GM23338 (cell line): ENCODE results near the gene GBE1. TPM values are rescaled to one million over a fixed set of nuclear protein-coding genes. Genes with fewer than 3 reads are reported as not detected.
"Not testable (repeated sequence)": the region's sequence is repeated elsewhere in the genome, so short reads cannot be mapped to it uniquely, and the experiment has no call there.

ENCODE experiments used
- ATAC-seq: fragments of 200-7000 bp; cut with Tn5 transposase; 3 replicates; pipeline ENCODE4 v1.9.1; 2020
- DNase-seq: peaks from one replicate; pipeline ENCODE4 v3.0.0-alpha.2; 2015; ENCODE audit warnings: low spot score
- H2AFZ ChIP-seq: fragments of 200-600 bp; sonication (generic); 2 replicates; pipeline ENCODE4 v1.8.0; 2016; ENCODE audit warnings: antibody characterized with exemption, mild to moderate bottlenecking, moderate library complexity
- H3F3A ChIP-seq: fragments of 200-600 bp; sonication (generic); replicated peaks from 2 replicates; pipeline ENCODE4 v1.8.0; 2017; ENCODE audit warnings: antibody characterized with exemption, mixed run types, low read depth
- H3K27ac ChIP-seq: fragments of 200-600 bp; sonication (generic); 2 replicates; pipeline ENCODE4 v1.6.1; 2016; ENCODE audit warnings: low read depth
- H3K27me3 ChIP-seq: fragments of 200-600 bp; sonication (generic); 2 replicates; pipeline ENCODE4 v1.8.0; 2016; ENCODE audit warnings: mild to moderate bottlenecking, mixed run types, moderate library complexity; ENCODE audit not compliant: insufficient read depth
- H3K36me3 ChIP-seq: fragments of 200-600 bp; sonication (generic); 2 replicates; pipeline ENCODE4 v1.8.0; 2016; ENCODE audit warnings: mild to moderate bottlenecking; ENCODE audit not compliant: insufficient read depth
- H3K4me1 ChIP-seq: fragments of 200-600 bp; sonication (generic); 2 replicates; pipeline ENCODE4 v1.8.0; 2016; ENCODE audit warnings: mild to moderate bottlenecking, moderate library complexity; ENCODE audit not compliant: insufficient read depth
- H3K4me2 ChIP-seq: fragments of 200-600 bp; sonication (generic); 2 replicates; pipeline ENCODE4 v1.7.1; 2017; ENCODE audit warnings: mixed run types
- H3K4me3 ChIP-seq: fragments of 200-600 bp; sonication (generic); 2 replicates; pipeline ENCODE4 v1.6.1; 2016; ENCODE audit warnings: mixed run types
- H3K79me2 ChIP-seq: fragments of 200-600 bp; sonication (generic); replicated peaks from 2 replicates; pipeline ENCODE4 v1.8.0; 2017; ENCODE audit warnings: mild to moderate bottlenecking; ENCODE audit not compliant: insufficient read depth
- H3K9me2 ChIP-seq: fragments of 200-600 bp; sonication (generic); 2 replicates; pipeline ENCODE4 v1.8.0; 2017; ENCODE audit not compliant: insufficient read depth
- H4K20me1 ChIP-seq: fragments of 200-600 bp; sonication (generic); replicated peaks from 2 replicates; pipeline ENCODE4 v1.8.0; 2017; ENCODE audit warnings: mild to moderate bottlenecking; ENCODE audit not compliant: insufficient read depth
- H3K27ac Mint-ChIP-seq: 2 replicates; pipeline ENCODE4 v1.8.0; 2020; ENCODE audit warnings: inconsistent platforms, mild to moderate bottlenecking, moderate library complexity, mixed read lengths
- H3K27me3 Mint-ChIP-seq: 3 replicates; pipeline ENCODE4 v1.8.0; 2022; ENCODE audit warnings: low read depth, mild to moderate bottlenecking, moderate library complexity, mixed read lengths, inconsistent platforms; ENCODE audit not compliant: insufficient read depth, poor library complexity
- H3K36me3 Mint-ChIP-seq: 3 replicates; pipeline ENCODE4 v1.8.0; 2021; ENCODE audit warnings: low read depth, mild to moderate bottlenecking, inconsistent platforms, moderate library complexity, mixed read lengths
- H3K4me1 Mint-ChIP-seq: 3 replicates; pipeline ENCODE4 v1.8.0; 2020; ENCODE audit warnings: mild to moderate bottlenecking, inconsistent platforms, mixed read lengths
- H3K4me3 Mint-ChIP-seq: 3 replicates; pipeline ENCODE4 v1.8.0; 2021; ENCODE audit warnings: moderate library complexity, mild to moderate bottlenecking, inconsistent platforms, mixed read lengths
- H3K9me3 Mint-ChIP-seq: 3 replicates; pipeline ENCODE4 v1.8.0; 2020; ENCODE audit warnings: moderate library complexity, mild to moderate bottlenecking, inconsistent platforms, mixed read lengths
- CREB1 ChIP-seq: fragments of 250-450 bp; sonication (Bioruptor Pico); IDR thresholded peaks from 2 replicates; pipeline ENCODE4 v1.5.0; 2020; ENCODE audit warnings: low read depth, mild to moderate bottlenecking, moderate library complexity
- EZH2 ChIP-seq: fragments of 200-600 bp; sonication (generic); IDR thresholded peaks from one replicate; pipeline ENCODE4 v1.8.0; 2017; ENCODE audit warnings: antibody characterized with exemption, mild to moderate bottlenecking, low read depth; ENCODE audit not compliant: unreplicated experiment
- EZH2phosphoT487 ChIP-seq: fragments of 200-600 bp; sonication (generic); IDR thresholded peaks from one replicate; pipeline ENCODE4 v1.8.1; 2018; ENCODE audit warnings: antibody characterized with exemption; ENCODE audit not compliant: unreplicated experiment
- JUNB ChIP-seq: IDR thresholded peaks from one replicate; pipeline ENCODE4 v1.6.1; 2016; ENCODE audit warnings: antibody characterized with exemption; ENCODE audit not compliant: unreplicated experiment
- NANOG ChIP-seq: IDR thresholded peaks from 2 replicates; pipeline ENCODE4 v1.6.1; 2016; ENCODE audit warnings: antibody characterized with exemption, borderline replicate concordance
- POLR2AphosphoS5 ChIP-seq: IDR thresholded peaks from 2 replicates; pipeline ENCODE4 v1.6.1; 2016; ENCODE audit warnings: antibody characterized with exemption, low read depth
- STAT1 ChIP-seq: IDR thresholded peaks from one replicate; pipeline ENCODE4 v1.6.1; 2016; ENCODE audit warnings: antibody characterized with exemption; ENCODE audit not compliant: unreplicated experiment
- ZNF114 ChIP-seq: fragments of 250-450 bp; sonication (Bioruptor Pico); IDR thresholded peaks from 2 replicates; pipeline ENCODE4 v1.5.0; 2020; ENCODE audit warnings: mild to moderate bottlenecking, moderate library complexity
- ZNF331 ChIP-seq: fragments of 250-450 bp; sonication (Bioruptor Pico); IDR thresholded peaks from 2 replicates; pipeline ENCODE4 v1.5.0; 2020; ENCODE audit warnings: low read depth, mild to moderate bottlenecking, moderate library complexity
- polyA plus RNA-seq: library from polyadenylated mRNA; unstranded; fragments of >200 nt; fragmentation: Nextera tagmentation; extraction: Ambion mirVana; gene quantifications from 2 replicates; pipeline ENCODE4 v1.2.1, GENCODE V29; 2016
- total RNA-seq: library from RNA; depleted of rRNA; stranded (reverse); fragments of >200 nt; shearing (Covaris generic); gene quantifications from 2 replicates; pipeline ENCODE4 v1.2.3, GENCODE V29; 2014
- TF ChIP-seq, protein P1 (sequence below): IDR thresholded peaks from 2 replicates; pipeline ENCODE4 v1.6.1; 2016; ENCODE audit warnings: antibody characterized with exemption
- TF ChIP-seq, protein P2 (sequence below): fragments of 250-450 bp; sonication (Bioruptor Pico); IDR thresholded peaks from 2 replicates; pipeline ENCODE4 v1.5.0; 2020; ENCODE audit warnings: mild to moderate bottlenecking, moderate library complexity
- TF ChIP-seq, protein P3 (sequence below): IDR thresholded peaks from one replicate; pipeline ENCODE4 v1.6.1; 2018; ENCODE audit warnings: antibody characterized with exemption; ENCODE audit not compliant: unreplicated experiment

GBE1 gene
- total and polyA plus RNA-seq, 2 experiments from 2014 or later, result 6.4 to 12.2 TPM

DNA sequence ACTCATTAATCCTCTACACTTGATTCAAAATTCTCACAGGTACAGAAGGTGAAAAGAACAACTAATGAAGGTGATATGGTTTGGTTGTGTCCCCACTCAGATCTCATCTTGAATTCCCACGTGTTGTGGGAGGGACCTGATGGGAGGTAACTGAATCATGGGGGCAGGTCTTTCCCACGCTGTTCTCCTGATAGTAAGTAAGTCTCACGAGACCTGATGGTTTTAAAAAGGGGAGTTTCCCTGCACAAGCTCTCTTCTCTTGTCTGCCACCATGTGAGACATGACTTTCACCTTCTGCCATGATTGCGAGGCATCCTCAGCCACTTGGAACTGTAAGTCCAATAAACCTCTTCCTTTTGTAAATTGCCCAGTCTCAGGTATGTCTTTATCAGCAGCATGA, 2.7 kb downstream of the GBE1 start:
- H3K9me3 Mint-ChIP-seq, H3K4me2 ChIP-seq, H4K20me1 ChIP-seq, H3K4me1 ChIP-seq, H3F3A ChIP-seq, H3K9me2 ChIP-seq, H3K27ac Mint-ChIP-seq, H3K27ac ChIP-seq, DNase-seq, H3K4me3 ChIP-seq, H3K27me3 Mint-ChIP-seq, H3K36me3 ChIP-seq, H3K4me3 Mint-ChIP-seq, H3K27me3 ChIP-seq, H2AFZ ChIP-seq, ATAC-seq: not testable (repeated sequence)
- H3K4me1 Mint-ChIP-seq, result peaks cover 19% of the 10 kb centered on the region
- peaks cover 14% of the 10 kb centered on the region; the same call in 2 of the 3 replicates for H3K36me3 Mint-ChIP-seq
- H3K79me2 ChIP-seq, result peaks cover 13% of the 10 kb centered on the region

DNA sequence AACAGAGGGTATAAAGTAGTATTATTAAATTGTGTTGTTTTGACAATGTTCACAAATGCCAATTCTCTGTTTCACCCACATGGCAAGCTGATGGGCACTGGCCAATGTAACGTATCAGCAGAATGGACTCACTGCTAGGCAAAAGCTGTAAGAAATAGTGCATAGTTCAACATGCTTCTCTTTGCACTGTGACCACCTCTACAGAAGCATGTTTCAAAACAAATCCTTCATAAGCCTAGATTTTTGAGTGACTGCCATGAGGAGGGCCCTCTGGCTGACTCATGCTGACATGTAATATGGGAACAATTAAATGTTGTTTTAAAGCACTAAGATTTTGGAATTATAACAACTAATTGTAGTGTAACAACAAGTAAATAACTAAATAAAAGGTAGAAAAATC, 3.2 kb downstream of the GBE1 start:
- Histone ChIP-seq H3K4me1 (peaks cover 7% of the 10 kb centered on the region), H3K27me3 (no peaks in the 10 kb centered on the region), H3K36me3 (no peaks in the 10 kb centered on the region), H3F3A (peaks cover 2% of the 10 kb centered on the region; the same call in 1 of the 2 replicates), H2AFZ (no peak overlapping the region), H3K79me2 (peaks cover 13% of the 10 kb centered on the region), H3K4me2 (no peak overlapping the region), H4K20me1 (no peaks in the 10 kb centered on the region), H3K4me3 (no peak overlapping the region), H3K9me2 (no peaks in the 10 kb centered on the region), H3K27ac (no peak overlapping the region)
- Mint-ChIP-seq H3K27me3 (peaks cover 5% of the 10 kb centered on the region), H3K4me1 (peaks cover 19% of the 10 kb centered on the region), H3K27ac (no peak overlapping the region), H3K4me3 (no peak overlapping the region), H3K36me3 (peaks cover 14% of the 10 kb centered on the region; the same call in 2 of the 3 replicates), H3K9me3 (peaks cover 6% of the 10 kb centered on the region; the same call in 2 of the 3 replicates)
- no peak for DNase-seq
- no peak for ATAC-seq
- TF ChIP-seq, protein P1, sequence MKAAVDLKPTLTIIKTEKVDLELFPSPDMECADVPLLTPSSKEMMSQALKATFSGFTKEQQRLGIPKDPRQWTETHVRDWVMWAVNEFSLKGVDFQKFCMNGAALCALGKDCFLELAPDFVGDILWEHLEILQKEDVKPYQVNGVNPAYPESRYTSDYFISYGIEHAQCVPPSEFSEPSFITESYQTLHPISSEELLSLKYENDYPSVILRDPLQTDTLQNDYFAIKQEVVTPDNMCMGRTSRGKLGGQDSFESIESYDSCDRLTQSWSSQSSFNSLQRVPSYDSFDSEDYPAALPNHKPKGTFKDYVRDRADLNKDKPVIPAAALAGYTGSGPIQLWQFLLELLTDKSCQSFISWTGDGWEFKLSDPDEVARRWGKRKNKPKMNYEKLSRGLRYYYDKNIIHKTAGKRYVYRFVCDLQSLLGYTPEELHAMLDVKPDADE, result no peak
- TF ChIP-seq CREB1 (CRISPR knock-in tag) (no peak), STAT1 (no peak), POLR2AphosphoS5 (no peak), EZH2phosphoT487 (no peak), ZNF114 (CRISPR knock-in tag) (no peak), ZNF331 (CRISPR knock-in tag) (no peak), JUNB (no peak), EZH2 (no peak), NANOG (no peak)
- TF ChIP-seq, protein P2, sequence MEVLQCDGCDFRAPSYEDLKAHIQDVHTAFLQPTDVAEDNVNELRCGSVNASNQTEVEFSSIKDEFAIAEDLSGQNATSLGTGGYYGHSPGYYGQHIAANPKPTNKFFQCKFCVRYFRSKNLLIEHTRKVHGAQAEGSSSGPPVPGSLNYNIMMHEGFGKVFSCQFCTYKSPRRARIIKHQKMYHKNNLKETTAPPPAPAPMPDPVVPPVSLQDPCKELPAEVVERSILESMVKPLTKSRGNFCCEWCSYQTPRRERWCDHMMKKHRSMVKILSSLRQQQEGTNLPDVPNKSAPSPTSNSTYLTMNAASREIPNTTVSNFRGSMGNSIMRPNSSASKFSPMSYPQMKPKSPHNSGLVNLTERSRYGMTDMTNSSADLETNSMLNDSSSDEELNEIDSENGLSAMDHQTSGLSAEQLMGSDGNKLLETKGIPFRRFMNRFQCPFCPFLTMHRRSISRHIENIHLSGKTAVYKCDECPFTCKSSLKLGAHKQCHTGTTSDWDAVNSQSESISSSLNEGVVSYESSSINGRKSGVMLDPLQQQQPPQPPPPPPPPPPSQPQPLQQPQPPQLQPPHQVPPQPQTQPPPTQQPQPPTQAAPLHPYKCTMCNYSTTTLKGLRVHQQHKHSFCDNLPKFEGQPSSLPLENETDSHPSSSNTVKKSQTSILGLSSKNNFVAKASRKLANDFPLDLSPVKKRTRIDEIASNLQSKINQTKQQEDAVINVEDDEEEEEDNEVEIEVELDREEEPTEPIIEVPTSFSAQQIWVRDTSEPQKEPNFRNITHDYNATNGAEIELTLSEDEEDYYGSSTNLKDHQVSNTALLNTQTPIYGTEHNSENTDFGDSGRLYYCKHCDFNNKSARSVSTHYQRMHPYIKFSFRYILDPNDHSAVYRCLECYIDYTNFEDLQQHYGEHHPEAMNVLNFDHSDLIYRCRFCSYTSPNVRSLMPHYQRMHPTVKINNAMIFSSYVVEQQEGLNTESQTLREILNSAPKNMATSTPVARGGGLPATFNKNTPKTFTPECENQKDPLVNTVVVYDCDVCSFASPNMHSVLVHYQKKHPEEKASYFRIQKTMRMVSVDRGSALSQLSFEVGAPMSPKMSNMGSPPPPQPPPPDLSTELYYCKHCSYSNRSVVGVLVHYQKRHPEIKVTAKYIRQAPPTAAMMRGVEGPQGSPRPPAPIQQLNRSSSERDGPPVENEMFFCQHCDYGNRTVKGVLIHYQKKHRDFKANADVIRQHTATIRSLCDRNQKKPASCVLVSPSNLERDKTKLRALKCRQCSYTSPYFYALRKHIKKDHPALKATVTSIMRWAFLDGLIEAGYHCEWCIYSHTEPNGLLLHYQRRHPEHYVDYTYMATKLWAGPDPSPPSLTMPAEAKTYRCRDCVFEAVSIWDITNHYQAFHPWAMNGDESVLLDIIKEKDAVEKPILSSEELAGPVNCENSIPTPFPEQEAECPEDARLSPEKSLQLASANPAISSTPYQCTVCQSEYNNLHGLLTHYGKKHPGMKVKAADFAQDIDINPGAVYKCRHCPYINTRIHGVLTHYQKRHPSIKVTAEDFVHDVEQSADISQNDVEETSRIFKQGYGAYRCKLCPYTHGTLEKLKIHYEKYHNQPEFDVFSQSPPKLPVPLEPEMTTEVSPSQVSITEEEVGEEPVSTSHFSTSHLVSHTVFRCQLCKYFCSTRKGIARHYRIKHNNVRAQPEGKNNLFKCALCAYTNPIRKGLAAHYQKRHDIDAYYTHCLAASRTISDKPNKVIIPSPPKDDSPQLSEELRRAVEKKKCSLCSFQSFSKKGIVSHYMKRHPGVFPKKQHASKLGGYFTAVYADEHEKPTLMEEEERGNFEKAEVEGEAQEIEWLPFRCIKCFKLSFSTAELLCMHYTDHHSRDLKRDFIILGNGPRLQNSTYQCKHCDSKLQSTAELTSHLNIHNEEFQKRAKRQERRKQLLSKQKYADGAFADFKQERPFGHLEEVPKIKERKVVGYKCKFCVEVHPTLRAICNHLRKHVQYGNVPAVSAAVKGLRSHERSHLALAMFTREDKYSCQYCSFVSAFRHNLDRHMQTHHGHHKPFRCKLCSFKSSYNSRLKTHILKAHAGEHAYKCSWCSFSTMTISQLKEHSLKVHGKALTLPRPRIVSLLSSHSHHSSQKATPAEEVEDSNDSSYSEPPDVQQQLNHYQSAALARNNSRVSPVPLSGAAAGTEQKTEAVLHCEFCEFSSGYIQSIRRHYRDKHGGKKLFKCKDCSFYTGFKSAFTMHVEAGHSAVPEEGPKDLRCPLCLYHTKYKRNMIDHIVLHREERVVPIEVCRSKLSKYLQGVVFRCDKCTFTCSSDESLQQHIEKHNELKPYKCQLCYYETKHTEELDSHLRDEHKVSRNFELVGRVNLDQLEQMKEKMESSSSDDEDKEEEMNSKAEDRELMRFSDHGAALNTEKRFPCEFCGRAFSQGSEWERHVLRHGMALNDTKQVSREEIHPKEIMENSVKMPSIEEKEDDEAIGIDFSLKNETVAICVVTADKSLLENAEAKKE (CRISPR knock-in tag), result no peak
- TF ChIP-seq, protein P3, sequence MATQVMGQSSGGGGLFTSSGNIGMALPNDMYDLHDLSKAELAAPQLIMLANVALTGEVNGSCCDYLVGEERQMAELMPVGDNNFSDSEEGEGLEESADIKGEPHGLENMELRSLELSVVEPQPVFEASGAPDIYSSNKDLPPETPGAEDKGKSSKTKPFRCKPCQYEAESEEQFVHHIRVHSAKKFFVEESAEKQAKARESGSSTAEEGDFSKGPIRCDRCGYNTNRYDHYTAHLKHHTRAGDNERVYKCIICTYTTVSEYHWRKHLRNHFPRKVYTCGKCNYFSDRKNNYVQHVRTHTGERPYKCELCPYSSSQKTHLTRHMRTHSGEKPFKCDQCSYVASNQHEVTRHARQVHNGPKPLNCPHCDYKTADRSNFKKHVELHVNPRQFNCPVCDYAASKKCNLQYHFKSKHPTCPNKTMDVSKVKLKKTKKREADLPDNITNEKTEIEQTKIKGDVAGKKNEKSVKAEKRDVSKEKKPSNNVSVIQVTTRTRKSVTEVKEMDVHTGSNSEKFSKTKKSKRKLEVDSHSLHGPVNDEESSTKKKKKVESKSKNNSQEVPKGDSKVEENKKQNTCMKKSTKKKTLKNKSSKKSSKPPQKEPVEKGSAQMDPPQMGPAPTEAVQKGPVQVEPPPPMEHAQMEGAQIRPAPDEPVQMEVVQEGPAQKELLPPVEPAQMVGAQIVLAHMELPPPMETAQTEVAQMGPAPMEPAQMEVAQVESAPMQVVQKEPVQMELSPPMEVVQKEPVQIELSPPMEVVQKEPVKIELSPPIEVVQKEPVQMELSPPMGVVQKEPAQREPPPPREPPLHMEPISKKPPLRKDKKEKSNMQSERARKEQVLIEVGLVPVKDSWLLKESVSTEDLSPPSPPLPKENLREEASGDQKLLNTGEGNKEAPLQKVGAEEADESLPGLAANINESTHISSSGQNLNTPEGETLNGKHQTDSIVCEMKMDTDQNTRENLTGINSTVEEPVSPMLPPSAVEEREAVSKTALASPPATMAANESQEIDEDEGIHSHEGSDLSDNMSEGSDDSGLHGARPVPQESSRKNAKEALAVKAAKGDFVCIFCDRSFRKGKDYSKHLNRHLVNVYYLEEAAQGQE, result no peak
